Tibial nerve (tissue), 4 donors: ENCODE measurements around the gene SYCP2. TPM values are rescaled to one million over a fixed set of nuclear protein-coding genes. Genes with fewer than 3 reads are reported as not detected.

Experiments used
- DNase-seq, 2 donors: peaks; one replicate each; pipeline ENCODE4 v3.0.0-alpha.2; 2019; ENCODE audit warnings: low spot score in 2 of 2
- H3K27ac ChIP-seq, 4 donors: fragments of 200-600 bp; sonication (generic) in 3 of 4; one replicate each; pipeline ENCODE4 v1.5.1; 2017 to 2019; ENCODE audit warnings: mild to moderate bottlenecking in 1 of 4
- H3K27me3 ChIP-seq, 2 donors: fragments of 200-600 bp; sonication (generic) in 1 of 2; one replicate each; pipeline versions ENCODE4 v1.5.1 to v1.6.0; 2017 to 2019
- H3K36me3 ChIP-seq, 3 donors: fragments of 200-600 bp; sonication (generic); one replicate each; pipeline ENCODE4 v1.5.1; 2018 to 2019
- H3K4me1 ChIP-seq, 4 donors: fragments of 200-600 bp; sonication (generic) in 3 of 4; one replicate each; pipeline ENCODE4 v1.5.1; 2017 to 2019
- H3K4me3 ChIP-seq, 4 donors: fragments of 200-600 bp; sonication (generic) in 3 of 4; one replicate each; pipeline ENCODE4 v1.5.1; 2017 to 2019; ENCODE audit warnings: mild to moderate bottlenecking in 1 of 4, moderate library complexity in 1 of 4
- H3K9me3 ChIP-seq, 4 donors: fragments of 200-600 bp; sonication (generic) in 3 of 4; one replicate each; pipeline ENCODE4 v1.5.1; 2017 to 2019
- EP300 ChIP-seq, 2 donors: sonication (generic); formaldehyde crosslinking; IDR thresholded peaks; one replicate each; pipeline ENCODE4 v1.6.1; 2017; ENCODE audit warnings: antibody characterized with exemption in 2 of 2, mild to moderate bottlenecking in 1 of 2
- POLR2A ChIP-seq, 2 donors: fragments of 450-650 bp; IDR thresholded peaks; one replicate each; pipeline ENCODE4 v1.6.1; 2017; ENCODE audit warnings: antibody characterized with exemption in 2 of 2, mild to moderate bottlenecking in 2 of 2, moderate library complexity in 2 of 2
- WGBS, 2 donors: methylation state at CpG; one replicate each; pipeline ENCODE4 v1.1.5; 2018; 5-methylcytosine and 5-hydroxymethylcytosine counted together
- total RNA-seq, 4 donors: library from RNA; depleted of rRNA; stranded (reverse); fragments of >200 nt; gene quantifications; one replicate each; pipeline ENCODE4 v1.1.0, GENCODE V29; 2016
- TF ChIP-seq, protein P1 (sequence below), 5 experiments: fragments of 200-600 bp in 3 of 5; fragments of 450-650 bp in 2 of 5; sonication (generic) in 3 of 5; IDR thresholded peaks; one replicate each; pipeline ENCODE4 v1.5.1; 2016 to 2019; ENCODE audit warnings: antibody characterized with exemption in 5 of 5, mild to moderate bottlenecking in 3 of 5, moderate library complexity in 2 of 5

Gene SYCP2
- total RNA-seq, 4 donors from 2014 or later, result 3.1 to 4.2 (median 3.6) TPM

DNA sequence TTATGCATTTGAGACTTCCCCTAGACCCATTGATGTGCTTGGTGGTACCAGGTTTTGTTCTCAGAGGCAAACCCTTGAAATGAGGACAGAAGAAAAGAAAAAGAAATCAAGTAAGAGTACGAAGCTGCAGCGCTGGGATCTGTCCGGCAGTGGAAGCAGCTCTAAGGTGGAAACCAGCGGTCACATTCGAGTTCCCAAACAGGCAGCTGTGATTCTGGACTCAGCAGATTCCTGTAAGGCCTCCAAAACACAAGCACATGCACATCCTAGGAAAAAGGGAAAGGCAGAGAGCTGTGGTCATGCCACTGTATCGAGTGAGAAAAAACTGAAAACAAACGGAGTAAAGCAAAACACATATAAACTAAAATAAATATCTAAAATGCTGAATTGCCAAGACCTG is 11.3 kb upstream of the SYCP2 start:
- H3K27me3 ChIP-seq, result no peaks in the 10 kb centered on the region
- no peaks in the 10 kb centered on the region for H3K9me3 ChIP-seq
- H3K36me3 ChIP-seq, result peaks cover 0 to 30% (median 14%) of the 10 kb centered on the region in 3 donors
- peak overlapping the region in 3 of 4 donors; percentile 37 to 68 (median 67) for H3K27ac ChIP-seq
- no peak for DNase-seq
- H3K4me1 ChIP-seq, result peaks cover 0 to 81% (median 42%) of the 10 kb centered on the region in 4 donors
- TF ChIP-seq, protein P1, sequence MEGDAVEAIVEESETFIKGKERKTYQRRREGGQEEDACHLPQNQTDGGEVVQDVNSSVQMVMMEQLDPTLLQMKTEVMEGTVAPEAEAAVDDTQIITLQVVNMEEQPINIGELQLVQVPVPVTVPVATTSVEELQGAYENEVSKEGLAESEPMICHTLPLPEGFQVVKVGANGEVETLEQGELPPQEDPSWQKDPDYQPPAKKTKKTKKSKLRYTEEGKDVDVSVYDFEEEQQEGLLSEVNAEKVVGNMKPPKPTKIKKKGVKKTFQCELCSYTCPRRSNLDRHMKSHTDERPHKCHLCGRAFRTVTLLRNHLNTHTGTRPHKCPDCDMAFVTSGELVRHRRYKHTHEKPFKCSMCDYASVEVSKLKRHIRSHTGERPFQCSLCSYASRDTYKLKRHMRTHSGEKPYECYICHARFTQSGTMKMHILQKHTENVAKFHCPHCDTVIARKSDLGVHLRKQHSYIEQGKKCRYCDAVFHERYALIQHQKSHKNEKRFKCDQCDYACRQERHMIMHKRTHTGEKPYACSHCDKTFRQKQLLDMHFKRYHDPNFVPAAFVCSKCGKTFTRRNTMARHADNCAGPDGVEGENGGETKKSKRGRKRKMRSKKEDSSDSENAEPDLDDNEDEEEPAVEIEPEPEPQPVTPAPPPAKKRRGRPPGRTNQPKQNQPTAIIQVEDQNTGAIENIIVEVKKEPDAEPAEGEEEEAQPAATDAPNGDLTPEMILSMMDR (IDR thresholded peaks at IDR 0.05), result no peak
- TF ChIP-seq POLR2A (IDR thresholded peaks at IDR 0.05) (no peak), EP300 (IDR thresholded peaks at IDR 0.05) (no peak)
- 56 to 60% methylated on average over 7 of the region's 7 CpGs for WGBS, 2 donors
- no peak overlapping the region for H3K4me3 ChIP-seq

DNA sequence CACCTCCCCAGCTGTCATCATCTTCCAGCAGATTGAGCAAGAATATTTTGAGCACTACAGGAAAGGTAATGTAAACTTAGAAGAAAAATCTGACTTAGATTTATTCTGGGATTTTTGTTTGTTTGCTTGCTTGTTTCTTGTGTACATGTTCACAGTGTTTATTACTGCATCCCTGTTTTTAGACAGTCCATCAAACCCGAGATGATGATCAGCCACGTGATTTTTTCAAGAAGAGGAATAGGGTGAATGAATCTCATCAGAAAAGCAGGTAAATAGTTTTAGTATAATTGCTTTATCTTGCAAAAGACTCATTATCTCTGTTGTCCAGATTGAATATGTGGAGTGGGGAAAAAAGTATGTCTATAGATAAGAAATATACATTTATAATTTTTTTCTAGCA is 8.8 kb upstream of the SYCP2 start:
- H3K27ac ChIP-seq, result peak overlapping the region in 2 of 4 donors; percentile 90 to 94
- H3K4me3 ChIP-seq, result no peak overlapping the region
- H3K36me3 ChIP-seq, result peaks cover 0 to 30% (median 14%) of the 10 kb centered on the region in 3 donors
- H3K9me3 ChIP-seq, result no peaks in the 10 kb centered on the region
- TF ChIP-seq, protein P1 (IDR thresholded peaks at IDR 0.05), result no peak
- TF ChIP-seq EP300 (IDR thresholded peaks at IDR 0.05) (no peak), POLR2A (IDR thresholded peaks at IDR 0.05) (no peak)
- WGBS, 2 donors, result 77 to 82% methylated on average over 2 of the region's 2 CpGs
- no peak for DNase-seq
- no peaks in the 10 kb centered on the region for H3K27me3 ChIP-seq
- H3K4me1 ChIP-seq, result peaks cover 0 to 80% (median 53%) of the 10 kb centered on the region in 4 donors

DNA sequence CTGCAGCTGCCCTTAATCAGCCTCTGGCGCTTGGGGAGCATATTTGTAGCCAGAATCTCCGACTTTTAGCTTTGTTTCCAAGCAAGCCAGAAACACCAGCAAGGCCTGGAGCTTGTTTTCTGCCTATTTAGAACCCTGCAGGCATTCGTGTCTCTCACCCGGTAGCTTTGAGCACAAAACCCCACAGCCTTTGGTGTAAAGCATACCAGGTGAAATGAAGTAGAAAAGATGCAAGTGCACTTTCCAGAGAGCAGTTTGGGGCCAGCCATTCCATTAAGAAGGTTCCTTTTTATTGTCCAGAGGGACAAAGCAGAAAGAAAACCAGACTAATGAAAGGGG is 7.5 kb upstream of the SYCP2 start:
- Histone ChIP-seq H3K36me3 (peaks cover 0 to 30% (median 14%) of the 10 kb centered on the region in 3 donors), H3K4me1 (peaks cover 0 to 80% (median 47%) of the 10 kb centered on the region in 4 donors), H3K4me3 (peak overlapping the region; percentile 73 to 92 (median 80)), H3K27ac (peak overlapping the region; percentile 85 to 94 (median 91)), H3K27me3 (no peaks in the 10 kb centered on the region), H3K9me3 (no peaks in the 10 kb centered on the region)
- 0% methylated on average over 4 of the region's 4 CpGs for WGBS, 2 donors
- TF ChIP-seq POLR2A (IDR thresholded peaks at IDR 0.05) (no peak), EP300 (IDR thresholded peaks at IDR 0.05) (no peak)
- TF ChIP-seq, protein P1 (IDR thresholded peaks at IDR 0.05), result no peak
- DNase-seq, result no peak

- Histone ChIP-seq H3K9me3 (no peaks in the 10 kb centered on the region), H3K4me3 (peak within 1 kb of the TSS; percentile 73 to 92 (median 80)), H3K36me3 (peaks cover 0 to 30% (median 14%) of the 10 kb centered on the region in 3 donors), H3K27me3 (no peaks in the 10 kb centered on the region), H3K4me1 (peaks cover 0 to 78% (median 41%) of the 10 kb centered on the region in 4 donors), H3K27ac (peak within 1 kb of the TSS; percentile 85 to 94 (median 91))
- peak; percentile 80 to 91 for TF ChIP-seq POLR2A (IDR thresholded peaks at IDR 0.05)
- TF ChIP-seq, protein P1 (IDR thresholded peaks at IDR 0.05), result peak in 4 of 5 experiments; percentile 22 to 56 (median 34)
- peak; percentile 52 to 80 for TF ChIP-seq EP300 (IDR thresholded peaks at IDR 0.05)
- peak; percentile 95 to 96 for DNase-seq
- 0 to 1% methylated on average over 42 to 46 of the region's 57 CpGs for WGBS, 2 donors
Observed at GRCh38 chr20:59940129-59940955, 6.9 kb upstream of the SYCP2 start, which contains the start of the genes FAM217B and PPP1R3D. Gene FAM217B, plus strand, starts transcription at chr20:59940389. Its CDS starts 3,555 bp downstream, at chr20:59943944. Gene PPP1R3D, minus strand, starts transcription at chr20:59940305. Its CDS starts 374 bp downstream, at chr20:59939931.

DNA sequence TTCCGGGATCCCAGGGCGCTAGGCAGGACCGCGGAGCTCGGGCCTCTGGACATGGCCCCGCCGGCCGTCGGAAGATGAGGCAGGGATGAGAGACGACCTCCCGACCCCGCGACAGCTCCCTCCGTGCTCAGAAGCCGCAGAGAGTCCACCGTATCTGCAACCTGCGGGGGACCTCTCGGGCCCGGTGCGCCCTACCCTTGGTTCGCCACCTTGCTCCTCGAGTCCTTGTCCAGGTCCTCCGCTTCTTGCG is 6.4 kb upstream of the SYCP2 start:
- no peak for TF ChIP-seq EP300 (IDR thresholded peaks at IDR 0.05)
- TF ChIP-seq, protein P1 (IDR thresholded peaks at IDR 0.05), result no peak
- TF ChIP-seq POLR2A (IDR thresholded peaks at IDR 0.05), result no peak
- 0 to 10% methylated on average over 2 to 24 of the region's 24 CpGs for WGBS, 2 donors
- DNase-seq, result no peak
- Histone ChIP-seq H3K27me3 (no peaks in the 10 kb centered on the region), H3K4me3 (peak overlapping the region; percentile 73 to 92 (median 80)), H3K36me3 (peaks cover 0 to 26% (median 11%) of the 10 kb centered on the region in 3 donors), H3K4me1 (peaks cover 0 to 73% (median 37%) of the 10 kb centered on the region in 4 donors), H3K27ac (peak overlapping the region; percentile 85 to 94 (median 91)), H3K9me3 (no peaks in the 10 kb centered on the region)
